Measurements from ENCODE around the gene KIAA1217.
"Not testable (repeated sequence)": the region's sequence is repeated elsewhere in the genome, so short reads cannot be mapped to it uniquely, and the experiment has no call there.

KIAA1217 gene

GRCh38 chr10:24333736-24334135, 124.8 kb downstream of the KIAA1217 start:
- no peak for DNase-seq

GRCh38 chr10:24334279-24334939, 125.5 kb downstream of the KIAA1217 start:
- DNase-seq: no peak

GRCh38 chr10:24337723-24338122, 128.8 kb downstream of the KIAA1217 start:
- DNase-seq: not testable (repeated sequence)

- DNase-seq: no peak
These were observed 130.4 kb downstream of the KIAA1217 start for GRCh38 chr10:24339387-24339786.

GRCh38 chr10:24340446-24340845, 131.5 kb downstream of the KIAA1217 start:
- DNase-seq: no peak

GRCh38 chr10:24340883-24341282, 131.9 kb downstream of the KIAA1217 start:
- no peak for DNase-seq

GRCh38 chr10:24341371-24341770, 132.4 kb downstream of the KIAA1217 start:
- DNase-seq: no peak

GRCh38 chr10:24341897-24342296, 133.0 kb downstream of the KIAA1217 start:
- DNase-seq: no peak

- DNase-seq: no peak
These were observed 134.7 kb downstream of the KIAA1217 start for GRCh38 chr10:24343686-24344085.

GRCh38 chr10:24344279-24344678, 135.3 kb downstream of the KIAA1217 start:
- DNase-seq: no peak

GRCh38 chr10:24344695-24345463, 135.9 kb downstream of the KIAA1217 start:
- no peak for DNase-seq

- DNase-seq: no peak
These were observed 138.1 kb downstream of the KIAA1217 start for GRCh38 chr10:24346877-24347519.

- no peak for DNase-seq
These were observed 140.6 kb downstream of the KIAA1217 start for GRCh38 chr10:24349379-24350001.

- DNase-seq: no peak
These were observed 141.4 kb downstream of the KIAA1217 start for GRCh38 chr10:24350070-24350921.

- DNase-seq: not testable (repeated sequence)
These were observed 141.9 kb downstream of the KIAA1217 start for GRCh38 chr10:24350922-24351225.

- DNase-seq: no peak
These were observed 143.0 kb downstream of the KIAA1217 start for GRCh38 chr10:24351961-24352360.

GRCh38 chr10:24352399-24352798, 143.5 kb downstream of the KIAA1217 start:
- no peak for DNase-seq

- DNase-seq: no peak
These were observed 144.4 kb downstream of the KIAA1217 start for GRCh38 chr10:24353319-24353718.

- no peak for DNase-seq
These were observed 146.2 kb downstream of the KIAA1217 start for GRCh38 chr10:24355056-24355688.

- no peak for DNase-seq
These were observed 148.5 kb downstream of the KIAA1217 start for GRCh38 chr10:24357344-24358004.

Data from nucleus accumbens (tissue), 56 donors.